Embryonic facial prominence (tissue), 1 donor: ENCODE measurements around the gene PROSER2.

Experiments
- DNase-seq: peaks from one replicate; pipeline ENCODE4 v3.0.0-alpha.2; 2016; ENCODE audit errors: extremely low spot score

Gene PROSER2

DNA sequence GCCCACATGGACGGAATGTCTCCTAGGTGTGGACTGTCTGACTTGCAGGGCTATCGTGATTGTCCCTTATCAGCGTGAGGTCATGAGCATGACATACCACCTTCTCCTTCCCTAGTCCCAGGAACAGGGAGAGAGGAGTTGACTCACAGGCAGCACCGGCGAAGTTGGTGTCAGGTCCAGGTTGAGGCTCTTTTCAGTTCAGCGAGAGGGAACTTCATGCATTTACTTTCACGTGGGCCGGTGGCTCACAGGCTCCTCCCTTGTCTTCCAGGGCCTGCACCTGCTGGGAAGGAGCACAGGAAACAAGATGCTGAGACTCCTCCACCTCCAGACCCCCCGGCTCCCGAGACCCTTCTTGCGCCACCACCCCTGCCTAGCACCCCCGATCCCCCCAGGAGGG lies 46.1 kb downstream of the PROSER2 start:
- DNase-seq = no peak

- no peak for DNase-seq
Measured at GRCh38 chr10:11869743-11870460, 46.7 kb downstream of the PROSER2 start.

DNA sequence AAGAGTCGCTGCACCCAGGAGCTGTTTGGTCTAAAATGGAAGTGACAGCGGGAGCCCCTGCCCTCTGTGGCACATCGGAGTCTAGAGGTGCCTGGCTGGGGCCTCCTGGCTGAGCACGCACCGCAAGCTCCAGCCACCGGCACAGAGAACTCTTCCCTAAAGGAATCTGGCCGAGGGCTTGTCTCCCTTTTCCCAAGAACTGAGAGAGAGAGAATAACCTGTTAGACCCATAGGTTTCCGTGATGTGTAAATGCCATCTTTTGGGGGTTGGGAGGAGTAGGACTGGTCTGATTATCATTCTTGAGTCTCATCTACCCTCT lies 47.3 kb downstream of the PROSER2 start:
- no peak for DNase-seq

- no peak for DNase-seq
Measured at GRCh38 chr10:11870900-11871400, 47.8 kb downstream of the PROSER2 start.

- no peak for DNase-seq
Measured at GRCh38 chr10:11871466-11871865, 48.3 kb downstream of the PROSER2 start.

DNA sequence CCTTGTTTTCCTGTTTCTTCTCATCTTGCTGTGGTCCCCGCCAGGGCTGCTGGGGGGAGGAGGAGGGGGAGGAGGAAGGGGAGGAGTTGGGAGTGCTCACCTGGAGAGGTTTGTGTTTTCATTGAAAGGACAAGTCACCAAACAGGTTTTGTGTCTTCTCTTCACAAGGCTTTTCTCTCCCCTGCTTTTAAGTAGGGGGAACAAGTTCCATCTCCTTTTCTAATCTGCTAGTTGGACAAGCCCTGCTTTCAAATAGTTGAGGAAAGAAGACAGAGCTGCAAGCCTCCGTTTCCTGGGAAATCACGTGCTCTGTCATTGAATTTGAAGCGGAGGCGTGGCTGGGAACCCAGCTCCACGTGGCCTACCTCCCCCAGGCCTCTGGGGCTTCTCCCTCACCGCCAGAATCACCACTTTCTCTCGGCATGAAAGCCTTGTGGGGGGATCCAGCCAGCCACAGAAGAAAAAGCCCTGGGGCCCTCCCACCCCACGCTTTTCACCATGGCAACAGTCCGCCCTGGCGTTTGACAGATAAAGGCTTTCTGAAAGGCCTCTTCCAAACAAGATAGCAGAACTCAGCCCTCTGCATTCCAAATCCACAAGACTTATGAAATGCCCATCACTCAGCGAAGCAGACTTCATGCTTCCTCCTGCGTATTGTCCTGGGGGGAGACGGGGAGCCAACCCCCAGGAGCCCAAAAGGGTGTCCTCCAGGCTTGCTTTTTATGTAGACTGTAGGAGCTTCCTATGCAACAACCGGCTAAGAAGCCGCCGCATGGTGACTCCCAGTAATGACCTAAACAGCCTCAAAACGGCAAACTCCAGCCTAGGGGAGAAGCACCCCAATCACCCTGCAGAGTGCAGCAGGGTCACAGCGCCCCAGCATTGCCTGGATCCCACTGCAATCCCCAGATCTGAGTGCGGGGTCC lies 51.7 kb downstream of the PROSER2 start:
- peak; percentile 68 for DNase-seq

DNA sequence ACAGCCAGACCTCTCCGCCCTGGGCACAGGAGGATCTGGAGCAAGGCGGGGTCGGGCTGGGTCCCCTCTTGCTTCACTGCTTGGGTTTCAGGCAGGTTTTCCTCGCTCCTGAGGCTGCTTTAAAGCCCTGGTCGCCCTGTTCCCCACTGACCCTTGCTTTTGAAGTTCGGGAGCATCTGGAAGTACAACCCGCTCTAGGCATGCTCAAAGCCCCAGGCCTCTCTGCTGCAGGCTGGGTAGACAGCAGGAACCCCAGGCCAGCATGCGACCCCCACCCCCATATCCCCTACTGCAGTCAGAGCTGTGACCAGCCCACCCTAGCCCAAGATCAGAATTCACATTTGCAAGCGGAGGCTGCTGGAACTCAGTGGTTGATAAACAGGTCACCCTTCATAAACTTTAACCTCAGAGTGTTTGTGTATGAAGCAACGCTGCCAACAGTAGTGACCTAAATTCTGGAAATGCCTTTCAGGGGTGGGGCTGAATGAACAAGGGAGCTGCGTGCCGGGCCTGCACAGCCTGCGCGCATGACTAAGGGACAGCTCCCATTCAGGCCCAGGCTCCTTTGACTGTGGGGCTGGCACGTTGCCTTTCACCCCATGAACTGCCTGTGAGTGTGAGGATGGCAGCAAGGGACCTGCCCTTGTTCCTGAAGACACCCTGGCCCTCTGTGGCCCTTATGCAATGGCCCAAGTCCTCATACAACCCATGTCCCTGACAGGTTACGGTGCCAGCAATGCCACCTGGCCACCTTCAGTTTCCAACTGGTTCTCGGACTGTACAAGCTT lies 52.5 kb downstream of the PROSER2 start:
- no peak for DNase-seq

DNA sequence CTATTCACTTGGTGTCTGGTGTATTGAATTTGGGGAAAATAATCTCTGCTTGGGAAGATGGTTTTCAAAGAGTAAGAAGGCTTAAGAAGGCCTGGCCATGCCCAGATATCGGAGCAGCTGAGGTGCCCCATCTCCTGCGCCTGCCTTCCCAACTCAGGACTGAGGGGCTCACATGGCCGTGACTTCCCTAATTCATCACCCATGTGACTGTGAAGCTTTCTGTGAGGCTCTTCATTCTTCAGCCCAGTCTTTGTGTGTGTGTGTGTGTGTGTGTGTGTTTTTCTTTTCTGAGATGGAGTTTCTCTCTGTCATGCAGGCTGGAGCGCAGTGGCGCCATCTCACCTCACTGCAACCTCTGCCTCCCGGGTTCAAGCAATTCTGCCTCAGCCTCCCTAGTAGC lies 53.2 kb downstream of the PROSER2 start:
- no peak for DNase-seq

- no peak for DNase-seq
Measured at GRCh38 chr10:11876805-11877590, 53.8 kb downstream of the PROSER2 start.

DNA sequence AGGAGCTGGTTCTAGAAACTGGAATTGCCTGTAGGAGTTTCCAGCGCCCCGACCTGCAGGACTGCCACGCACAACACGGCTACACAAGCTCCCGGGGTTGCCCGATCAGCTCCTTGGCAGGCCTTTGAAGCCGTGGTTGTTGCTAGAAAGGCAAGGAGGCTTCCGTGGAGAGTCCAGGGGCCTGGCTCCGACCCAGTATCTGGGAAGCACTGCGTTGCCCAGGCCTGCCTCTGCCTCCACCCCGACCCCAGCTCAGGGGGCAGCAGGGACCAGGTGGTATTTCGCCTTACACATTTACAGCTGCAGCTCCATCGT lies 54.4 kb downstream of the PROSER2 start:
- DNase-seq = no peak

DNA sequence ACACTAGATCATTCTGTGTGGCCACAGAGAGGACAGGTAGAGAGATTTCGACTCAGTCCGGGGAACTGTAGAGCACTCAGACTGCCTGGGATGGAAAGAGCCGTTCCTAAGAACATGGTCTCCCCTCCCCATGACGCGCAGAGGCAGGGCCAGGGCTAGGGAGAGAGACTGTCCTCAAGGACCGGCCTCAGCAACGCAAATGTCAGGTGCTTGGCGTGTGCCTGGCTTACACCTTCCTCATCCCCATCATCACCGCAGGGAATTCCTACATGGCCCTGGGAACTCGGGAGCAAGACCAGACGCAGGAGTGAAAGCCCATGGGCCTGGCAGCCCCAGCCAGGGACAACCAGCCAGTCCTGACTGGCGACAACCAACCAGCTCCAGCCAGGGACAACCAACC lies 55.6 kb downstream of the PROSER2 start:
- DNase-seq = no peak

GRCh38 chr10:11879387-11880094 lies 56.4 kb downstream of the PROSER2 start:
- no peak for DNase-seq

DNA sequence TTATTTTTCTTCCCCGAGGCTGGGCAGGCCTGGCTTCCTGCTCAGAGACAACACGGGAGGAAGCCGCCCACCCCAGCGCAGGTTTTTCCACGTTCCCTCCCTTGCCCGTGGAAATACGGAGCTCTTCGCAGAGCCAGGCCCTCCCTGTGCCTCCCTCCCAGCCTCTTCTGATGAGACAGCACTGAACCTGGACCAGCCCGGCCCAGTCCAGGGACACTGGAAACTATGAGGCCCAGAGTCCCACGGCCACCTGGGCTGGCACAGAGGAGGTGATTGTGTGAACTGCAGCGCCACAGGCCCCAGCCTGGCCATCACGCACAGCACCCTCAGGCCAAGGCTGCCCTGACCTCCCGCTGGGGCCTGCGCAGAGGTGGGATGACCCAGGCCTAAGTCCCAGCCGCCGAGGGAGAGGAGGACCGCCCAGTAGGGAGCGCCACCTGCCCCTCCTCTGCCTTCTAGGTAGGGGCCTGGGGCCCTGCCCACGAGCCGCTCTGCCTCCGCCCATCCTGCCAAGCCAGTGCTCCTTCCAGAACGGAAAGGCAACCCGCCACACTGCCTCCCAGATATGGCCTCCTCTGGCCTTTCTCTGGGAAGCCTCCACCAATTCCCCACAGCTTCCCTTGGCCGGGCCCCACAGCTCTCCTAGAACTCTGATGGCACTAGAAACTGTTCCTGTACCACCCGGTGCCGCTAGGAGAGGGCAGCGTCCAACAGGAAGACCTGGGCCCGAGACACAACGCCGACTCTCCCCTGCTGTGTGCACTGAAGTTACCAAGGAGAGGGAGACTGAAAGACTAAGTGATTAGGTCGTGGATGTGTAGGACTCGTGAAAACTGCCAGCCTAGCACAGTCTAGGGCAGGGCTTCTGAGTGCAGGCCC lies 57.2 kb downstream of the PROSER2 start:
- DNase-seq = no peak

- no peak for DNase-seq
Measured at GRCh38 chr10:11881030-11881476, 57.9 kb downstream of the PROSER2 start.

DNA sequence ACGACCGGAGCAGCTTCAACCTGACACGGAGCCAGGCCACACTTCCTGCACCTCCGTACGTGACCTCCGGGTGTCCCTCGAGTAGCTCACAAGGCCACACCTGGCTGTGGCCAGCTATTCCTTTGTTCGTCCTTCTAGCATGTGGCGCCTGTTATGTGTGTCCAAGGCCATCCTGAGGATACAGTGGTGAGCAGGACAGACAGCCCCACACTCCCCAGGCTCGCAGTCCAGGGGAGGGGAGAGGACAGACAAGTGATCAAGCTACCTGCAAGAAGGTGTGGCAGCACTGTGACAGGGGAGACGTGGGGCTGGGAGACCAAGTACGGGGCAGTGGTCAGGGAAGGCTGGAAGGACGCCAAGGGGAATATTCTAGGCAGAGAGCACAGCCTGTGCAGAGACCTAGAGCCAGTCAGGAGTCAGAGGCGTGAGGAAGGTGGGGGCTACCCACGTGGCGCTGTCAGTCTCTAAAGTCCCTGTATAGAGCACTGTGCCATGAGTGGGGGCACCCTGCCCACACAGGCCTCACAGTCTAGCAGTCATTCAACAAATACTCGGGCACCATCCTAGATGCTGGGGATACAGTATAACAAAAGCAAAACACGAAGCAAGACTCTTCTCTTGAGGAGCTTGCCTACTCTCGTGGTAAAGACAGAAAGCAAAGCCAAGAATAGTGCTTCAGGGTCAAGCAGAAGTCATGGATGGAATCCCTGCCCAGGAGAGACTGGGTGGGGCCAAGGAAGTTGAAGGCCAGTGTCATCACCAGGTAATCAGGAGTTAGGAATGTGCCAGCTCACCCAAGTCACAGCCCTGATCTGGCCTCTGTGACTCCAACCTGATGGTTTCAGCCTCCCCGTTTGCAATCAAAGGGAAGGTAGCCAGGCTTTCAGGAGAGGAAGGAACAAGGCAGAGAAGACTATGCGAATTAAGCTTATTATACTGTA lies 58.6 kb downstream of the PROSER2 start:
- DNase-seq = no peak

DNA sequence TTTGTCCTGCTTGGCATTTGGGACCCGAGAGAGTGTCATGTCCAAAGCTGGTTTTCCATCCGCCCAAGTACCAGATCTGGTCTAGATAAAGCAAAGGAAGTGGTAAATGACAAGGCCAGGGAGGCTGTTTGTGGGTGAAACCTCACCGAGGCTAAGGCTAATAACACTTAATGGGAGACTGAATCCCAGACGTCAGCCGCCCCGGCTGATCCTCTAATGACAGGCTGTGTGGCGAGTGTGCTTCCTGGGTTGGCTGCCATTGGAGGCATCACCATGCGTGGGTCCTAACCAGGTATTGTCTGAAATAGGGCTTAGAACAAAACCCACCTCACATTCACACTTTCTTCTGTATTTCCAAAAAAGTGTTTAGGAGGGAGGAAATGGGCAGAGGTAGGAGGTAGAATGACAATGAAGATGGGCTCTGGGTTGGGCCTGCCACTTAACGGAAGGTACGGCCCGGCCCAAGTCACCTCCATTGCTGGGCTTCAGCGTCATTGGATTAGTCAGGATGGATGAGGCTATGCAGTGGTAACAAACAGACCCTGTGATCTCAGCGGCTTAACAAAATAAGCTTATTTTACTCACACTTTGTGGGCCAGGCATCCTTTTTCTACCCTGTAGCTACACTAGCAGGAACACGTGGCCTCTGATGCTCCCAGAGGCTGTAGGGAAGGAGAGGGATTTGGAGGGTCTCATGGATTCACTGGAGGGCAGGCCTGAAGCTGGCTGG lies 59.7 kb downstream of the PROSER2 start:
- no peak for DNase-seq

DNA sequence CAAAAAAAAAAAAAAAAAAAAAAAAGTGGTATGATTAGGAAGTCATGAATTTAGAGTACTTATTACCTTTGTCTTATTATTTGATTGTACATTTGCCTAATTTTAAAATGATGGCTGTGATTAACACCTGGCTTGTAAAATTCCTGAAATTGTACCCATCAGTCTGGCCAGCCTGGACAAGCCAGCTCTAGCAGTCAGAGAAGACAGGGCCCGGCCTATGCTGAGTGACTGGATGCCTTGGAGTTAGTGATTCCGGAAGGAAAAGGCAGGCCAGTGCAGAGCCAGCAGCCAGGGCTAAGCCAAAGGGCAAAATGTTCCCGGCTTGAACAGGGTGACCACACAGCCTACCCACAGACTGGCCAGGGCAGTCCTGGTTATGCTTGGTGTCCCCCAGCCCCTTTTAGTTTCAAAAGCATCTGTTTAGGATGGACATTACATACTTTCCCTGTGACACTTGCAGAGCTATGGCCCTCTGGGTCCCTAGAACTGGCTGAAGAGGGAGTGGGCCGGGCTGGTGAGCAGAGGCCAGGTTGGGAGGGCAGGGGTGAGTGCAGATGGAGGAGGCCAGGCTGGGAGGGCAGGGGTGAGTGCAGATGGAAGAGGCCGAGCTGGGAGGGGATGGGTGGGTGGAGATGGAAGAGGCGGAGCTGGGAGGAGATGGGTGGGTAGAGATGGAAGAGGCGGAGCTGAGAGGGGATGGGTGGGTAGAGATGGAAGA lies 61.7 kb downstream of the PROSER2 start:
- no peak for DNase-seq
